ENCODE data around the gene NUFIP1.

DNA sequence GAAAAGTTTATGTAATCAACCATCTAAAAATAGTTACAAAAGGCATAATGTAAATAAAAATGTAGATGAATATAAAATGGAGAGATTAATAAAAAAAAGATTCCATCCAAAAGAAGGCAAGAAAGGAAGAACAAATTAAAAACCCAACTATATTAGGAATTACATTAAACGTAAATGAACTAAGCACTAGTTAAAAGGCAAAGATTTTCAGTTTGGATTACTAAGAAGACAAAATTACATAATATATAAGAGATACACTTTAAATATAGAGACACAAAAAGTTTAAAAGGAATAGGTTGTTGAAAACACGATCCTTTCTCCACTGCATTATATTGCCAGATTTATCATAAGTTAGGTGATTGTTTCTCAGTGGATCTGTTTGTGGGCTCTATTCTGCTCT is 27.3 kb downstream of the NUFIP1 start:
- TF ChIP-seq EGR1 (IDR thresholded peaks at IDR 0.05) (no peak), CREB1 (IDR thresholded peaks at IDR 0.05; ENCODE audit: low read depth) (no peak), EP300 (IDR thresholded peaks at IDR 0.05; ENCODE audit: borderline replicate concordance) (no peak), YY1 (IDR thresholded peaks at IDR 0.05; ENCODE audit: low read depth) (no peak), RAD21 (IDR thresholded peaks at IDR 0.05; ENCODE audit: low read depth) (no peak), ZBTB7A (IDR thresholded peaks at IDR 0.05; ENCODE audit: low read depth) (no peak), CEBPB (IDR thresholded peaks at IDR 0.05) (no peak), NFIC (IDR thresholded peaks at IDR 0.05) (no peak)
- TF ChIP-seq, protein P1, sequence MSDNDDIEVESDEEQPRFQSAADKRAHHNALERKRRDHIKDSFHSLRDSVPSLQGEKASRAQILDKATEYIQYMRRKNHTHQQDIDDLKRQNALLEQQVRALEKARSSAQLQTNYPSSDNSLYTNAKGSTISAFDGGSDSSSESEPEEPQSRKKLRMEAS (IDR thresholded peaks at IDR 0.05), result no peak
- TF ChIP-seq, protein P2, sequence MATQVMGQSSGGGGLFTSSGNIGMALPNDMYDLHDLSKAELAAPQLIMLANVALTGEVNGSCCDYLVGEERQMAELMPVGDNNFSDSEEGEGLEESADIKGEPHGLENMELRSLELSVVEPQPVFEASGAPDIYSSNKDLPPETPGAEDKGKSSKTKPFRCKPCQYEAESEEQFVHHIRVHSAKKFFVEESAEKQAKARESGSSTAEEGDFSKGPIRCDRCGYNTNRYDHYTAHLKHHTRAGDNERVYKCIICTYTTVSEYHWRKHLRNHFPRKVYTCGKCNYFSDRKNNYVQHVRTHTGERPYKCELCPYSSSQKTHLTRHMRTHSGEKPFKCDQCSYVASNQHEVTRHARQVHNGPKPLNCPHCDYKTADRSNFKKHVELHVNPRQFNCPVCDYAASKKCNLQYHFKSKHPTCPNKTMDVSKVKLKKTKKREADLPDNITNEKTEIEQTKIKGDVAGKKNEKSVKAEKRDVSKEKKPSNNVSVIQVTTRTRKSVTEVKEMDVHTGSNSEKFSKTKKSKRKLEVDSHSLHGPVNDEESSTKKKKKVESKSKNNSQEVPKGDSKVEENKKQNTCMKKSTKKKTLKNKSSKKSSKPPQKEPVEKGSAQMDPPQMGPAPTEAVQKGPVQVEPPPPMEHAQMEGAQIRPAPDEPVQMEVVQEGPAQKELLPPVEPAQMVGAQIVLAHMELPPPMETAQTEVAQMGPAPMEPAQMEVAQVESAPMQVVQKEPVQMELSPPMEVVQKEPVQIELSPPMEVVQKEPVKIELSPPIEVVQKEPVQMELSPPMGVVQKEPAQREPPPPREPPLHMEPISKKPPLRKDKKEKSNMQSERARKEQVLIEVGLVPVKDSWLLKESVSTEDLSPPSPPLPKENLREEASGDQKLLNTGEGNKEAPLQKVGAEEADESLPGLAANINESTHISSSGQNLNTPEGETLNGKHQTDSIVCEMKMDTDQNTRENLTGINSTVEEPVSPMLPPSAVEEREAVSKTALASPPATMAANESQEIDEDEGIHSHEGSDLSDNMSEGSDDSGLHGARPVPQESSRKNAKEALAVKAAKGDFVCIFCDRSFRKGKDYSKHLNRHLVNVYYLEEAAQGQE (IDR thresholded peaks at IDR 0.05; ENCODE audit: low read depth), result no peak
